SJSA1 (cell line): ENCODE results near the gene CPZ. TPM values are rescaled to one million over a fixed set of nuclear protein-coding genes. Genes with fewer than 3 reads are reported as not detected.
"Not testable (repeated sequence)": the region's sequence is repeated elsewhere in the genome, so short reads cannot be mapped to it uniquely, and the experiment has no call there.

Source experiments
- DNase-seq, 2 experiments: peaks; one replicate each; pipeline ENCODE4 v3.0.0-alpha.2; 2015 to 2020; ENCODE audit warnings: low spot score in 2 of 2, low read depth in 1 of 2
- H3K27ac ChIP-seq: fragments of 250-450 bp; sonication (Bioruptor Pico); 2 replicates; pipeline ENCODE4 v1.5.1; 2020; ENCODE audit warnings: mild to moderate bottlenecking, moderate library complexity
- H3K27me3 ChIP-seq: fragments of 250-450 bp; sonication (Bioruptor Pico); replicated peaks from 2 replicates; pipeline ENCODE4 v1.5.1; 2020; ENCODE audit warnings: mild to moderate bottlenecking, moderate library complexity
- H3K36me3 ChIP-seq: fragments of 250-450 bp; sonication (Bioruptor Pico); 2 replicates; pipeline ENCODE4 v1.5.1; 2020; ENCODE audit warnings: mild to moderate bottlenecking
- H3K4me1 ChIP-seq: fragments of 250-450 bp; sonication (Bioruptor Pico); replicated peaks from 2 replicates; pipeline ENCODE4 v1.6.1; 2021; ENCODE audit warnings: mild to moderate bottlenecking
- H3K4me3 ChIP-seq: fragments of 250-450 bp; sonication (Bioruptor Pico); 2 replicates; pipeline ENCODE4 v1.5.1; 2020; ENCODE audit warnings: mild to moderate bottlenecking
- H3K9me3 ChIP-seq: fragments of 250-450 bp; sonication (Bioruptor Pico); replicated peaks from 2 replicates; pipeline ENCODE4 v1.5.1; 2020; ENCODE audit warnings: mild to moderate bottlenecking
- total RNA-seq: library from RNA; depleted of rRNA; stranded (reverse); fragments of >200 nt; shearing (Covaris generic); gene quantifications from 2 replicates; pipeline ENCODE4 v1.2.3, GENCODE V29; 2014

The CPZ gene
- total RNA-seq, 1 experiment from 2014 or later: 165 TPM

- no peaks in the 10 kb centered on the region for H3K36me3 ChIP-seq
- no peaks in the 10 kb centered on the region for H3K27me3 ChIP-seq
- H3K27ac ChIP-seq: no peak overlapping the region
- H3K4me3 ChIP-seq: no peak overlapping the region
- no peaks in the 10 kb centered on the region for H3K4me1 ChIP-seq
- H3K9me3 ChIP-seq: no peaks in the 10 kb centered on the region
- peak in 1 of 2 experiments; percentile 28 for DNase-seq
Observed at GRCh38 chr4:8653326-8654000, 60.9 kb downstream of the CPZ start.

GRCh38 chr4:8654139-8654538 is 61.6 kb downstream of the CPZ start:
- H3K27ac ChIP-seq, H3K27me3 ChIP-seq, DNase-seq, H3K4me3 ChIP-seq, H3K9me3 ChIP-seq, H3K36me3 ChIP-seq, H3K4me1 ChIP-seq: not testable (repeated sequence)

DNA sequence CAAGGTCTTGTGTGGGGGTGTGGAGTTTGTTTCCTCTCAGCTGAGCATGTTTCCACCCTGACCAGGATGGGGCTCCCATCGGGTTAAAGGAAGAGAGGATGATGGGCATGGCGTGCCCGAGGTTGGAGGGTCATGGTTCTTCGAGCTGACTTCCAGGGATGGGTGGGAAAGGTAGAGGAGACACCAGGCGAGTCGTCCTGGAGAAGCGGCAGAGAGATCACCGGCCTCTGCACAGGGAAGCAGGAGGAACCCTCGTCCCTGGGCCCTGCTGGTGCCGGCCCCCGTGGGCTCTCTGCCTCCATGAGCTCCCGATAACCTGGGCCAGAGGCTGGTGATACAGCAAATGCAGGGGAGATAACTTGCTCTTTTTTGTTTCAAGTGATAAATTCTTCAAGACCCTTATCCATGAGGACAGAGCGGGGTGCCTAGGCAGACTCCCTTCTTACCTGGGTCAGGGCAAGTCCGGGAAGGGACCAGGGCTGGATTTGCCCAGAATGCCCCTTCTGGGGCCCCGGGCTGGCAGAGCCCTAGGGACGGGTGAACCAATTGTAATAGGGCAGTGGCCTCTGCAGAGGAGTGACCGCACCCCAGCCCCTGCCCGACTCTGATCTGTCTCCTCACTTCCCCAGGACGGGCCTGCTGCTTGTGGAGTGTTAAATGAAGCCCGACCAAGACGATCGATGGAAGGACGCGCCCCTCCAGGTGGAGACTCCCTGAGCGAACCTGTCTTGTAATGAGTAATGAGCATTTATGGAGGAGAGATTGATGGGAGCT is 63.0 kb downstream of the CPZ start:
- no peaks in the 10 kb centered on the region for H3K9me3 ChIP-seq
- no peaks in the 10 kb centered on the region for H3K36me3 ChIP-seq
- no peak overlapping the region for H3K4me3 ChIP-seq
- H3K4me1 ChIP-seq: no peaks in the 10 kb centered on the region
- peak in 1 of 2 experiments; percentile 18 for DNase-seq
- H3K27ac ChIP-seq: no peak overlapping the region
- no peaks in the 10 kb centered on the region for H3K27me3 ChIP-seq

GRCh38 chr4:8656185-8656517 is 63.6 kb downstream of the CPZ start:
- H3K36me3 ChIP-seq: no peaks in the 10 kb centered on the region
- H3K27me3 ChIP-seq: no peaks in the 10 kb centered on the region
- no peak for DNase-seq
- no peaks in the 10 kb centered on the region for H3K4me1 ChIP-seq
- H3K4me3 ChIP-seq: no peak overlapping the region
- no peaks in the 10 kb centered on the region for H3K9me3 ChIP-seq
- no peak overlapping the region for H3K27ac ChIP-seq

- no peak overlapping the region for H3K4me3 ChIP-seq
- no peak for DNase-seq
- H3K4me1 ChIP-seq: no peaks in the 10 kb centered on the region
- no peaks in the 10 kb centered on the region for H3K36me3 ChIP-seq
- no peaks in the 10 kb centered on the region for H3K27me3 ChIP-seq
- H3K27ac ChIP-seq: no peak overlapping the region
- H3K9me3 ChIP-seq: no peaks in the 10 kb centered on the region
Observed at GRCh38 chr4:8656711-8657380, 64.3 kb downstream of the CPZ start.

DNA sequence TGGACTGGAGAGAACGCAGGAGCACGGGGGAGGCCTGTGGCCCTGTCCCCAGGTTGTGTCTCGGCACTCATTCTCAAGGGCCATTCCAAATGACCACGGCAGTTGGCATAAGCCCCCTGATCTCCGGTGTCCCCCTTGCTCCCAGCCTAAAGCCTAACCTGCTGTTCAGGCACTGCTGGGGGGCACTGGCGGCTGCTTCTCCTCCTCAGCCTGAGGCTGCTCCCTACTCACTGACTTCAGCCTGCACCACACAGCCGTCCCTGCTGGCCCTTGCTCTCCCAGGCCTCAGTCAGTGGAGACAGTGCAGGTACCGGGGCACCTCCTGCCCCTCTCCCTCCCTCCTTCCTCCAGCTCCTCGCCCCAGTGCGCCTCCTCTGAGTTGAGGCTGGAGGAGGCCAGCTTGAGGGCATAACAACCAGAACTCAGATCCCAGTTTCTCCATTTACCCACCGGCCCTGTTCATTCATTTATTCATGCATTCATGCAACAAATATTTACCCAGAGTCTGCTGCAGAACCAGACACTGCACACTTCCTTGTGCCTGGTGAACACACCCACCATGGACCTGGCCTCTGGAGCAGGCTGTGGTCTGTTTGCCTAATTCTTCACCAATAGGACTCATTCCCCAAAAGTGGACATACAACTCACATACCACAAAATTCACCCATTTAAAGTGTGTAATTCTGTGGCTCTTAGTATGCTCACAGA is 65.0 kb downstream of the CPZ start:
- Histone ChIP-seq H3K9me3 (no peaks in the 10 kb centered on the region), H3K27ac (no peak overlapping the region), H3K36me3 (no peaks in the 10 kb centered on the region), H3K4me3 (no peak overlapping the region), H3K27me3 (no peaks in the 10 kb centered on the region), H3K4me1 (no peaks in the 10 kb centered on the region)
- DNase-seq: peak in 1 of 2 experiments; percentile 8

DNA sequence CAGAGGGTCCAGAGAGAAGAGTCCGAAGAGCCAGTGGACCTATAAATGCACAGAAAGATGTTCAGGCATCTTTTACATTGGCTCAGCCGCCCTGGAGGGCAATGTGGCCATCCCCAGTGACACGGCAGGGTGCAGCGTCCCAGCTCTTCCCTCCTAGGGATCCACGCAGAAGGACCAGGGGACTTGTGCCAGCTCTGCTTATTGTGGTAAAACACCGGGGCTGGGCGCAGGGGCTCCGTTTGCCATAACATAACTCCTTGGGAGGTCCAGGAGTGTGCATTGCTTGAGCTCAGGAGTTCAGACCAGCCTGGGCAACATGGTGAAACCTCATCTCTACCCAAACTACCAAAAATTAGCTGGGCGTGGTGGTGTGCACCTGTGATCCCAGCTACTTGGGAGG is 70.2 kb downstream of the CPZ start:
- Histone ChIP-seq H3K27me3 (no peaks in the 10 kb centered on the region), H3K4me3 (no peak overlapping the region), H3K4me1 (no peaks in the 10 kb centered on the region), H3K36me3 (no peaks in the 10 kb centered on the region), H3K27ac (no peak overlapping the region), H3K9me3 (no peaks in the 10 kb centered on the region)
- DNase-seq: no peak

DNA sequence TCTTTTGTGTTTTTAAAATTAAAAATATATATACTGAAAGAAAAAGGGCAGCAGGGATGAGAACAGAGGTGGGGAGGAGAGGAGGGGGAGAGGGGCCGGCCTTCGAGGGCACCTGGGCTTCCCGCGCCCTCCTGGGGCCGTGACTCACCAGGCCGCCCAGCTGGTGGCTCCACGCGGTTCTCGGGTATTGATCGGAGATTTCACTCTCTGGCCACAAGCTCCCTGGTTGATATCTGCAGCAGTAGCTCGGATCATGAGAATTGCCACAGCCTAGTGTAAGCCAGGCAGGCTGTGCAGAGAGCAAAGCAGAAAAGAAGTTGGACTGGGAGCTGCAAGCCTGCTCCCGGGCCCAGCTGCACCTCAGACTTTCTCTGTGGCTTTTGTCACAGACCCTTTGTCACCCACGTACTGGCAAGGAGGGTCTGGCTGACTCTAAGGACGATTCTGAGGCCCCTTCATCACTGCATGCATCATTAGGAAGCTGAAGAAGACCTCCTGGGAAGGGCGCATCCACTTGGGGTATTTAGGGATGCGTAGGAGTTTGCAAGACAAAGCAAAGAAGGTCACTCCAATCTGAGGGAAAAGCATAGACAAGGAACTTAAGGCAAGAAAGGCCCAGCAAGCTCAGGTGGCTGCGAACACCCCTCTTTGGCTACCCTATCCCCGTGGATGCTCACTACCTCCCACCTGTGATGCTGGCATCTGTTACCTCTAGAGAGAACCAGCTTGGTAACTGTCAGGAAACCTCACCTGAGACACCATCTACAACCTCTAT is 71.7 kb downstream of the CPZ start:
- no peak overlapping the region for H3K4me3 ChIP-seq
- no peaks in the 10 kb centered on the region for H3K9me3 ChIP-seq
- H3K27ac ChIP-seq: no peak overlapping the region
- H3K27me3 ChIP-seq: no peaks in the 10 kb centered on the region; the same call in 1 of the 2 replicates
- no peaks in the 10 kb centered on the region for H3K36me3 ChIP-seq
- no peak for DNase-seq
- H3K4me1 ChIP-seq: no peaks in the 10 kb centered on the region

DNA sequence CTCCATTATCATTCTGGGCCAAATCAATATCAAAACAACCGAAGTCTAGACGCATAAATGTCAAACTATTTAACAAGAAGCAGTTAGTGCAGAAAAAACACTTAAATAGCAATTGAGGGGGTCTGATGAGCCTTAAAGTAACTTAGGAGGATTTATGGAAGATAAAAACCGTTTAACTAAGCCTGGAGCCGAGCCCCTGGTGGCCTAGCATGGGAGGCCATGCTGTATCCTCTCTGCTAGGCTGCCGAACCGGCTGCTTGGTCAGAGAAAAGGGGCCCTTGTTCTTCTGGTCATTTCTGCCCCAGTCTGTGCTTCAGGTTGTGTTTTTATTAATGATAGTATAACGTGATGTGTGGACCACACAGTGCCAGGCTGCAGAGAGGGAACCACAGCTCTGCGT is 72.4 kb downstream of the CPZ start:
- Histone ChIP-seq H3K36me3 (no peaks in the 10 kb centered on the region), H3K4me1 (no peaks in the 10 kb centered on the region), H3K9me3 (no peaks in the 10 kb centered on the region), H3K27me3 (no peaks in the 10 kb centered on the region; the same call in 1 of the 2 replicates), H3K27ac (no peak overlapping the region), H3K4me3 (no peak overlapping the region)
- no peak for DNase-seq

GRCh38 chr4:8665406-8666360 is 73.1 kb downstream of the CPZ start:
- H3K4me1 ChIP-seq: no peaks in the 10 kb centered on the region
- H3K36me3 ChIP-seq: no peaks in the 10 kb centered on the region
- DNase-seq: no peak
- no peak overlapping the region for H3K4me3 ChIP-seq
- no peaks in the 10 kb centered on the region; the same call in 1 of the 2 replicates for H3K27me3 ChIP-seq
- no peaks in the 10 kb centered on the region for H3K9me3 ChIP-seq
- no peak overlapping the region for H3K27ac ChIP-seq

- no peaks in the 10 kb centered on the region; the same call in 1 of the 2 replicates for H3K27me3 ChIP-seq
- DNase-seq: no peak
- no peak overlapping the region for H3K4me3 ChIP-seq
- H3K9me3 ChIP-seq: no peaks in the 10 kb centered on the region
- H3K36me3 ChIP-seq: no peaks in the 10 kb centered on the region
- H3K27ac ChIP-seq: no peak overlapping the region
- H3K4me1 ChIP-seq: no peaks in the 10 kb centered on the region
Observed at GRCh38 chr4:8666581-8666980, 74.0 kb downstream of the CPZ start.
